Sciatic nerve (tissue), 2 donors: Measurements from ENCODE around the gene MIR17HG. TPM values are rescaled to one million over a fixed set of nuclear protein-coding genes. Genes with fewer than 3 reads are reported as not detected.

ENCODE experiments used
- ATAC-seq: fragments of 200-7000 bp; cut with Tn5 transposase; one replicate; pipeline ENCODE4 v1.9.1; 2020; ENCODE audit warnings: mild to moderate bottlenecking, moderate library complexity
- DNase-seq: peaks from one replicate; pipeline ENCODE4 v3.0.0-alpha.2; 2020; ENCODE audit warnings: low spot score
- intact Hi-C: fragments of 100-400 bp; cut with DNase I; formaldehyde crosslinking; loops from one replicate; pipeline ENCODE4 v1.14.2; 2022
- total RNA-seq: library from RNA; stranded (reverse); fragmentation: NEBNext Ultra II Directional; extraction: Animal tissue kit (Norgen Biotek cat#: 25700); gene quantifications from one replicate; pipeline ENCODE4 v1.2.1, GENCODE V29; 2021
- donor health status: DM: no; HTN: no; CAD: no.
- donor health status: DM: no; HTN: no; CAD: no.

Gene MIR17HG
- total RNA-seq, 1 donor from 2014 or later: 6.4 TPM

DNA sequence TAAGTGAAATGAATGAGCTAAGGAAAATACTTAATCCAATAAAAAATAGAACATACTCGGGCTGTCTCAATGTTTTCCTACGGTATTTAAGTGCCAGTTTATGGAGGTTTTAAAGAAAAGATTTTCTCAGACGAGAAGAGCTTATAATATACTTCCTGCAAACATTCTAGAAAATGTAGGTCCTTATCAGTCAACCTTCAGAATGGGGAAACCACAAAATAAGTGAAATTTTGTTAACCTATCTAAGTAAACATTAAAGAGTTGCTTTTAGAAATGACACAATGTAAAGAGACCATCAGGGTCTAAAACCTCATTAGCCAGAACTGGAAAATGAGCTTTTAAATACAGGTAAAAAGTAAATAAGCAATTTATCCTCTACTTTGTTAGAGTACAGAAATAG lies 12.1 kb downstream of the MIR17HG start:
- no peak for ATAC-seq
- intact Hi-C loops: no loop called here
- DNase-seq: no peak

DNA sequence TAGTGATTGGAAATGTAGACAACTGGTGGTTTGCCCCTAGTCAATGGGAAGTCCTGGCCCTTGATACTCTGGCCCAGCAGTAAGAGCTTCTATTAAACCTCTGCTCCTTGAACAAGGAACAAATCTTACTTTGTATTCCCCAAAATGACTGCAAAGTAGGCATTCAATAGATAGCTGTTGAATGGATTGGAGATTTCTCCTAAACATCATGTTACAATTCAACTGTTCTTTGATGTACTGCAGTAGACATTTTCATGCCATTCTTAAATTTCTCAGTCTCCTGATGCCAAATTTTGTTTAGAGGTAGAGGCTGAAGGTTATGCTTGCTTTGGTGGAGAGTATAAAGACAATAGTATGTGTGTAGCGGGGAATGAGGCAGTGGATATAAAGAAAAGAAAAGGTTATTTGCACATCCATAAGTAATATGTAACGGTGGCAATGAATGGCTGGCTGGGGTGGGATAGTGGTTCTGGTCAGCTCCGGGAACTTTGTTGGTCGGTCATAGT lies 12.8 kb downstream of the MIR17HG start:
- DNase-seq (no peak), ATAC-seq (no peak)
- intact Hi-C loops: no loop called here

DNA sequence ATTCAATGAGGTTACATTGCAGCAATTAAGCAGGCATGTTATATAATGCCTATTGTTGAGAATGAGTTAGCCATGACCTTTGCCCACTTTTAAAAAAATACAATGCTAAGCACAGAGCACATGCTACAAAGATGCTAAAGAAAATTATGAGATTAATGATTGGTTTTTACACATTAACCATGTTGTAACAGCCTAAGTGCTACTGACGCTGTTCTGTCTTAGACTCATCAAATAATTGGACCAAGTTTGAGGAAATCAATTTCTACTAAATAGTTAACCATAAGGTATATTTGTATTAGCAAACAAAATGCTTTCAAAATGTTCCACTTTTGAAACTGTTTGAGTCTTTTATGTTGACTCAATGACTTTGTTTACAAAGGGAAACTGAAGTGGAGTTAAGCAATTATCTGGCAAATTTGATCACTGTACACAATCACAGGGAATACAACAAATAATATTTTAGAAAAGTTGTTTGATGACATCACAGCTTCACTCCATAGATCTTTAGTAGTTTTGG lies 14.3 kb downstream of the MIR17HG start:
- intact Hi-C loops: no loop called here
- ATAC-seq (no peak), DNase-seq (no peak)

DNA sequence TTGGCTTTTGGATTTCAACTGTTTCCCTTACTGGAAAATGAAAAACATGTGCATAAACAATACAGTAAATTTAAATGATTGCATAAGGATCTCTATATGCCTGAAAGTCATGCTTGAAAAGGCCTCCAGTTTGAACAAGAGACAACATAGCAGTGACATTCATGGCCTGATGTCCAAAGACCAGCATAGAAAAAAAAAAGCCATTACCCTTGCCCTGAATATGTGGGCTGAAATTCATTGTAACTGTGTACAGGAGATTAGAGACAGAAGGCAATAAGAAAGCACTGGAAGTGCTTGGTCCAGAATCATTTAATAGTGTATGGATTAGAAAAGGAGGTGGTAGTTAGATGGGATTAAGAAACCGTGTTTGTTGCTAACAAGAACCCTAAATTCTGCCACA lies 15.4 kb downstream of the MIR17HG start:
- intact Hi-C loops: no loop called here
- ATAC-seq (no peak), DNase-seq (no peak)

DNA sequence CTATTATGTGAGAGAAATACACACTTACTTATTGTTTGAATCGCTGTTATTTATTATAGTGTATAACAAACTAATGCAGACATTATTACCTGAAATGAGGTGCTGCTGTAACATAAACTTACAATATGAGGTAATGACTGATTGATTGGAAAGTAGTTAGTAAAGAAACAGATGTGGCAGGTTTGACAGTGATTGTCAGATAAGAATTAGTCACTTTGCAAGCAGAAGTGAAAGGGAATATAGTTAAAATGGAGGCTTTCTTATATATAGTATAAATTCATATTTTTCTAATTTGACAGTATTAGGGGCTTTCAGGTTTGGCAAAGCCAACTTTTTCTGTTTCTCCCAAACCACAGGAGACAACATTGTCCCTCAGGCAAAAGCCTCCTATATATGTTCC lies 20.6 kb downstream of the MIR17HG start:
- DNase-seq (no peak), ATAC-seq (no peak)
- intact Hi-C loops: no loop called here

DNA sequence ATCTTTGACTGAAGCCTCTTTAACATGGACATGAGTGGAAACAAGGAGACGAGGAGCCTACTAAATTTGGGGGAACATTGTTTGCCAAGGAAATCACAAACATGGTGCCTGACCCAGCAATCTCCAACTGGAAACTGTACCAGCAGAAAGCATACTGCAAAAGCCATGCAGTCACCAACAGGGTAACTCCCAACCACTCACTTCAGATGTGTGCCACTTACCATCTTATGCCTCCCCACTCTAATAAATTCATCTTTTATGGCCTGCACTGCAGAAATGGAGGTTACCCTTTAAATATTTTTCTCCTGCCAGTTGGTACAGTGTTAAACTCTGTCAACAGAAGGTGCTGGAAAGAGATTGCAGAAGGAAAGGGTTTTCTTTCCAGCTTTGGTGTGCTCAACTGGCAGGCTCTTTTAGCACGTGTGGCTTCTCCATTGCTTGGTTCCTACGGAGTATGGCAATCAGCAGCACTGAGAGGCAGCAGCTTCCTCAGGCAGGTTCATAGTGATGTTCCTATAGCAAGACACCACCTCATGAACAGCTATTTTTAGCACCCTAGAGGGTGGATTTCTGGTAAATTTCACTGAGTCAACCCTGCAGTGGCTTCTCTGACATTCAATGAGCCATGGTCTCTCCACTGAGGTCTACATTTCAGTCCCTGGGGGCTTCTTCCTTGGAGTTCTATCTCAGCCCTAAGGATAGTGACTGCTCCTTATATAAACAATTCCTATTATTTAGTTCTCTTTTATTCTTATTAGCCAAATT lies 21.4 kb downstream of the MIR17HG start:
- ATAC-seq (no peak), DNase-seq (no peak)
- intact Hi-C loops: no loop called here

DNA sequence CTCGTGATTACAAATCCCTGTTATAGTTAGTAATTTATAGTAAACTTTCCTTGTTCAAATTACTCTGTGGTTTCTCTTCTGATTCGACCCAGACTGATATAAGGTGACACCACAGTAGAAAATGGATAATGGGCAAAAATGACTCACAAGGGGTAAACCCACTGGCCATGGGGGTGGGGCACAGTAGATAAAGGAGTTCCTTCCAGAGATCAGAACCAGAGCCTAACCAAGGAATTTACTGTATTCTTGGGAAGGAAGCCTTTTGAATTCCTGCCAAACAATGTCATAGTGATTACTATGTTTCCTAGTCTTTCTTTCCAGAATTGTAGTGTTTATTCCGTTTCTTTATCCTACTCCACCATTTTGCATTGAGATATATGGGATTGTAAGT lies 21.9 kb downstream of the MIR17HG start:
- ATAC-seq (no peak), DNase-seq (no peak)
- intact Hi-C loops: no loop called here

DNA sequence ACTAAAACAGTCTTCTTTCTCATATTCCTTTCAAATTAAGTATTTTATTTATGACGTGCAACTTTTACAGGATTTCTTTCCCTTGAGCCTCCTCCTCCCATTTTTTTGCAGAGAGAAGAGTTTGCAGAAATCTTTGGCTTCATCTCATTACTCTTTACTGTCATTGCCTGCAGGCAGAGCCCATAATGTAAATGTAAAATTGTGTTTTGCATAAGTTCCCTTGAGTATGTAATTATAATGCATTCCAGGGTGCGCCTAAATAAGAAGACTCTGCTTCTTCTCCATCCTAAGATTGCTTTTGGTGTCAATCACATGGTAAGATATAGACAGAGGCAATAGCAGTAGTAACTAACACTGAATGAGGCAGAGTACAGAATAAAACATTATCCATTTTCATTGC lies 23.0 kb downstream of the MIR17HG start:
- no peak for ATAC-seq
- no peak for DNase-seq
- intact Hi-C loops: no loop called here

DNA sequence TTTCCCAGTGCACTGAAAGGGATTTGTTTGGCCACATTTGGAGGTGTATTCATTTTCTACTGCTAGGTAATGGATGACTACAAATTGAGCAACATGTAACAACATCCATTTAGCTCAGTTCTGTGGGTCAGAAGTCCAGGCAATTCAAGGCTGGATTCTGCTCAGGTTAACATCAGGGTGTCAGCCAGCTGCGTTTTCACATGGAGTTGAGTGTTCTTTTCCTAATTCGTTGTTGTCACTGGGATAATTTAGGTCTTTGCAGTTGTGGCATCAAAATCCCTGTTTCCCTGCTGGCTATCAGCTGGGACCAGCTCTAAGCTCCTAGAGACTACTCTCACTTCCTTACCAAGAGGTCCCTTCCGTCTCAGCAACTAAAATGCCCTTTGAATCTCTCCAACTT lies 25.4 kb downstream of the MIR17HG start:
- ATAC-seq (no peak), DNase-seq (no peak)
- intact Hi-C loops: no loop called here

DNA sequence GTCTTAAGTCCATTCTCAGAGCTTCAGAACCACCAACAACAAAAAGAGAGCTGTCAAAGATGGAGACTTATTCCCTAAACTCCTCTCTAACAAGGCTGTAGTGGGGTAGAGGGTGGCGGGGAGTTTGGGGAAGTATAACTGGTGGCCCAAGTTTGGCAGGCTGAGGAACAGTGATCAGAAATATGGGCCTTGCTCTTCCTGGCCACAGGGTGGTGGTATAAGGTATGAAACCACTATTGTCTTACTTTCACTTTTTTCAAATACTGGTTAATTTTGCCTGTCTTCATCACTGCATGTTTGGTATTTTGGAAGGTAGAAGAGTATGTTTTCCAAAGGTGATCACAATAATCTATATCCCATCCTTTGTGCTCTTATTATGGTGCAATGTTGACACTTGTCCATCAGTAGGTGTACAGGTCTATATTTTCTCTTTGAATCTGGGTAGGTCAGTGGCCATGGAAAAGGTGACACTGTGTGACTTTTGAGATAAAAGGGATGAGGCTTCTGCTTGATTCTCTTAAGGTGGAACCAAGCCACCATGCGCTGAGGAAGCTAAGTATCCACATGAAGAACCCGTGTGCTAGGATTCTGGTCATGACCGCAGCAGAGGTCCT lies 27.7 kb downstream of the MIR17HG start:
- intact Hi-C loops: no loop called here
- ATAC-seq: no peak

DNA sequence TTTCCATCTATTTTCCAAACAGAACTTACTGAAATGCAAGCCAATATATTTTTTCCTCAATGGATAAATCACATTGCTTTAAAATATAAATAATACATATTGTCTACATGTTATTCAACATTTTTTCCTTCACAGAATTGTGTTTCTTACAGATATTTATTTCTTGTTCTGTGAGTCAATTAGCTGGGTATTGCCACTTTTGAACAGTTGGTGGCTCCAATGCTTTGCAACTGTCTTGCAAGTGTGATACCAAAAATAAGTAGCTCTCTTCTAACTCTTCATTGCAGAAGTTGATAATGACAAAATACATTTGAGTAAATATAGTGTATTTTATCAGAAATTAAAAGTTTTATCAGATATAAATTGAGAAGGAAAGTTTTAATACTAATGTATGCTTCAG lies 33.9 kb downstream of the MIR17HG start:
- intact Hi-C loops: no loop called here
- DNase-seq (no peak), ATAC-seq (no peak)

More for the DNA sequence above, 27.7 kb downstream of the MIR17HG start:
- DNase-seq: no peak

DNA sequence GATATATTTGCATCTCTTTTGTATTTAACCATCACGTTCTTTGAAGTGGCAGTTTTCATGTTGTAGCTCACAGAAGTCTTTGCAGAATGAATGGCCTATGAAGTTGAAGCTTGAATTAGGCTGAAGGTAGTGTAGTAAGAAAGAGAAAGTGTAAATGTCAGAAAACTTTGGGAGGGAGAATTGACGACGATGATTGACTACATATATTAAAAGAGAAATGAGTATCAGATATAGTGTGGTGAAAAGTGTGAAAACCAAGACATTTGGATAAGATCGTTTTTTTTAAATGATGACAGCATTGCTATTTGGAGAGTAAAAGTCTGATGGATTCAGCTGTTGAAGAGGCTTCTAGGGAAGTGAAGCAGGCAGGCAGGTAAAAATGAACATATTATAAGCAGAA lies 36.3 kb downstream of the MIR17HG start:
- DNase-seq: no peak
- no peak for ATAC-seq
- intact Hi-C loops: no loop called here

DNA sequence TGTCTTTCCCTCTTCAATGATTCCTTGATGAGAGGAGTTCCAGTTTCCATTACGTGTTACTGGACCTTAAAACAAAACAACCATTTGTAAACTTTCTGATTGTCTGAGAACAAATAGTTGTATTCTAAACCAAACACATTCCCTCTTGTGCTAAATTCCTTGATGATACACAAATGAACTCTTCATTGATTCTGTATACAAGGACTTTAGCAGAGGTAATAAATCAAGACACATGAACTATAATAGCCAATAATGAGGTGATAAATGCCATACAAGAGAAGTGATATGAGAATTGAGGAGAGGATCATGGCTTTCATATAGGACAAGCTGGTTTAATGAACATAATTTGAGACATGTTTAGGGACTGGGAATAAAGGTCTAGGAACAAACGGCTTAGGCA lies 37.4 kb downstream of the MIR17HG start:
- intact Hi-C loops: no loop called here
- no peak for ATAC-seq

DNA sequence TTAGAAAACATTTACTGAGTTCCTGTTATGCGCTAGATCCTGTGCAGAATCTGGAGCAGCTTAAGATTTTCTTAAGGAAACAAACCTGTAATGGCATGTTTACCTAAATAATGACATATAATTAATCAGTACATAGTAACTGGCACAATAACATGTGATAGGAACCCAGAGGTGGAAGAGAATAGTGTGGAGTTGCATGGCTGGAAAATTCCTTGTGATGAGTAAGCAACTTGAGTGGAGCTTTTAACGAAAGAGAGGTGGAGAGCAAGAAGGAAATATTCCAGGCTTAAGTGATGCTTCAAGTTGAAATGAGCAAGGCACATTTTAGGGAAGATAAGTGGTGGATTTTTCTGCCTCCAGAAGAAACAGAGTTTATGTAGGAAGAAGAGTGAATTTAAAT lies 41.7 kb downstream of the MIR17HG start:
- ATAC-seq (no peak), DNase-seq (no peak)
- intact Hi-C loops: no loop called here

More for the DNA sequence above, 37.4 kb downstream of the MIR17HG start:
- no peak for DNase-seq

DNA sequence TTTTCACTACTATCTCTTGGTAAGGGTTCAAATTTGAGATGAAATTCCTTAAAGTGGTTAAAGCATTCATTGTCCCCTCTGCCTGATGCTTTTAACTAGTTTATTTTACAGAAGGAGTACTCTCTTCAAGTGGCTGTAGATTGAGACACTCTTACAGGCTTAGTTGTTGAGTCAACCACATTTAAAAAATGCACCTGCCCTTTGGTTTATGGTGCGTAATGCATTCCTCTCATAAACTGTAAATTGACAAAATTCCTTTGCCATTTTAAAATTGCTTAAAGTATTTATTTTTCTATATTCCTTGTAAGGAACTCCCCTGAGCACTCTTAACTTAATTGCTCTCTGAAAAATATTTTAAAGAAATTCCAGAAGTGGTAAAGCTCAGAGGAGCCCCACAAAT lies 50.1 kb downstream of the MIR17HG start:
- DNase-seq (no peak), ATAC-seq (no peak)
- intact Hi-C loops: no loop called here

DNA sequence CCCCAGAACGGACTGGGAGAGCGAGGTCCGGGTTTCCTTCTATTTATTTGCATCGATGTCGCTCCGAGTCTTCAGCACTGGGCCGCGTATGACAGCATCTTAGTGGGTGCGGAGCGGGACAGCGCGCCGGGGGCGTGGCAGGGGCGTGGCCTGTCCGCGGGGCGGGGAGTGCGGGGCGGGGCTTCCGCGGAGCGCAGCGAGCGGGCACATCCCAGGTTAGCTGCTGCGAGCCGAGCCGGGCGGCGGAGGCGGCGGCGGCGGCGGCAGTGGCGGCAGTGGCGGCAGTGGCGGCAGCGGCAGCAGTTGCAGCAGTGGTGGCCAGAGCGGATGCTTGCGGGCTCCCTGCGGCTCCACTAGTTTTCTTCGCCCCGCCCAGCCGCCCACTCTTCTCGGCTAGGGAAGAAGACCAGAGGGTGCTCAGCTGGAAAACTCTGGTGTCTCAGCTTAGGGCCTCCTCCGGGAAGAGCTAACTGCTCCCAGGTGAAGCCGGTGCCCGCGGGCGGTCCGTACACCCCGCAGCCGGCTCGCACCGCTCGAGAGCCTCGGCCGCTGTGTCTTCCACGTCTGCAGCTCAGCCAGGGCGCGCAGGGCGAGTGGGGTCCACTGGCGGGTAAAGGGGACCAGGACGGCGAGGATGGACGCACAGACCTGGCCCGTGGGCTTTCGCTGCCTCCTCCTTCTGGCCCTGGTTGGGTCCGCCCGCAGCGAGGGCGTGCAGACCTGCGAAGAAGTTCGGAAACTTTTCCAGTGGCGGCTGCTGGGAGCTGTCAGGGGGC lies 51.1 kb downstream of the MIR17HG start, which contains the start of gene GPC5:
Gene GPC5 (plus strand): TSS at position 209 of the 776 bp plus-strand sequence.
- intact Hi-C loops: no loop called here
- DNase-seq (peak; percentile 83), ATAC-seq (peak; percentile 95)

DNA sequence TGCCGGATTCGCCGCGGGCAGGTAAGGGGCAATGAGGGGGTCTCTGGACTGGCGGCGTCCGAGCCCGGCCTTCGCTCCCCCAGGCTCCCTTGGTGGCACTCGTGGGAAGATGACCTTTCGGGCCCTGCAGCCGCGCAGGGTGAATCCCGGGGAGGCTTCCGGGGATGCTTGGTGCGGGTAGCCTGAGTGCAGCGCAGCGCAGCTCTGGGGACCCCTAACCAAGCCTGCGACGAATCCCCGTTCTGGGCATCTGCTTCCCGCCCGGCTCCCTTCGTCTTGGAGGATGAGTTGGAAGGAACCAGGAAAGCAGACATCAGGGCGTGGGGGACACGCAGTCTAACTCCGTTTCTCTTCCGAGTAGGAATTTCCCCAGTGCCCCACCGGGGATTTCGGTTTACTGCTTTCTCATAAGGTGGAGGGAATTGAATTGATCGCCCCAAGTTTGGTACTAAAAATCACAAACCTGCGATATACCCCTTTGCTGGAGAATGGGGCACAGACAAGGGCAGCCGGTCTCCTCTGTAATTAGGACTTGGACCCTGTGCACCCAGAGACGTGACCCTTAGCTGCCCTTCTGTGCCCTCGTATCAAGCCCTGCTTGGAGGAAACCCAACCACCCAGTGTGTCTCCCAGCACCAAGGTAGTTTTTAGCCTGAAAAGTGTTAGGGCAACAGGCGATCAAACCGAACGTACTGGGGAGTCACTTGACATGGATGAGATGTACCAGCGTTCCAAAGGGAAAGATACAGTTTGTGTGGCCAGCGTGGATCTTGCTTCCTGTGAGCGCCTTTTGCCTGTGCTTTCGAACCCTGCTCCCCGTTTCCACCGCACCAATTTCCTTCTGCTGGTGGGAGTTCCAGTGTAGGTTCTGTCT lies 51.9 kb downstream of the MIR17HG start:
- intact Hi-C loops: no loop called here
- ATAC-seq: peak; percentile 33
- DNase-seq: no peak

DNA sequence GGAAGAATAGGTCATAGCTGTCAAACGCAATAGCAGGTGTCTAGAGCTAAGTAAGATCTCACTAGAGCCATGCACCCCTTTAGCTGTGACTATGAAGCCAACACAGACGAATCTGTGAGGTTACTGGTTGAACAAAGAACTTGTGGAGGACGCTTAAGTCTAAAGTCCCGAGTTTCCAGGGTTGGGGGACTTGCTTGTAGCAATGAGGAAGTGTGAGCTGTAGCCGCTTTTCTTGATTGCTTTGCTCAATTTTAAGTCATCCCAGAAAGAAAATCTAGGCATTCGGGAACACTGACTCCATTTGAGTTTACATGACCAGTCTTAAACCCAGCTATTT lies 52.5 kb downstream of the MIR17HG start:
- peak; percentile 17 for ATAC-seq
- intact Hi-C loops: no loop called here
- no peak for DNase-seq

DNA sequence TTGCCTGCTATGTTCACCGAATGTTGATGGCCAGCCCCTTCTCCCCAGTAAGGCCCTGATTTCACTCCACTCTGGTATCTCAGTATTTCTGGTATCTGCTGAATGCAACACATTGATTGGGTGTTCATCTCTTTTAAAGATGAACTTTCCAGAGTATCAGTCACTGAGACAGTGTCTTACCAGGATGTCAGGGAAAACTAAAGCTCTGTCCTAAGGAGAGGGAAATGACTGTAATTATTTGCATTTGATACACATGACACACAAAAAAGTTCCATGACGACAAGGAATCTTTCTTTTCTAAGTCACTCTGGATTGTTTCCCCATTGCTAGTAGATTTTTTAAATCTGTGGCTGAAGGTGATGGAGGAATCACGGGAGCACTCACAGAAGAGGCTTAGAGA lies 53.2 kb downstream of the MIR17HG start:
- DNase-seq (no peak), ATAC-seq (no peak)
- intact Hi-C loops: no loop called here
